Erythroblast (primary cell): ENCODE results near the gene RPL35.

ENCODE experiments used
- GATA1 ChIP-seq: IDR thresholded peaks from 2 replicates; pipeline ENCODE4 v1.6.1; 2011; ENCODE audit warnings: low read depth, mild to moderate bottlenecking, control low read depth, low read length, moderate library complexity
- POLR2A ChIP-seq: IDR thresholded peaks from 2 replicates; pipeline ENCODE4 v1.6.1; 2011; ENCODE audit warnings: mild to moderate bottlenecking, low read length

DNA sequence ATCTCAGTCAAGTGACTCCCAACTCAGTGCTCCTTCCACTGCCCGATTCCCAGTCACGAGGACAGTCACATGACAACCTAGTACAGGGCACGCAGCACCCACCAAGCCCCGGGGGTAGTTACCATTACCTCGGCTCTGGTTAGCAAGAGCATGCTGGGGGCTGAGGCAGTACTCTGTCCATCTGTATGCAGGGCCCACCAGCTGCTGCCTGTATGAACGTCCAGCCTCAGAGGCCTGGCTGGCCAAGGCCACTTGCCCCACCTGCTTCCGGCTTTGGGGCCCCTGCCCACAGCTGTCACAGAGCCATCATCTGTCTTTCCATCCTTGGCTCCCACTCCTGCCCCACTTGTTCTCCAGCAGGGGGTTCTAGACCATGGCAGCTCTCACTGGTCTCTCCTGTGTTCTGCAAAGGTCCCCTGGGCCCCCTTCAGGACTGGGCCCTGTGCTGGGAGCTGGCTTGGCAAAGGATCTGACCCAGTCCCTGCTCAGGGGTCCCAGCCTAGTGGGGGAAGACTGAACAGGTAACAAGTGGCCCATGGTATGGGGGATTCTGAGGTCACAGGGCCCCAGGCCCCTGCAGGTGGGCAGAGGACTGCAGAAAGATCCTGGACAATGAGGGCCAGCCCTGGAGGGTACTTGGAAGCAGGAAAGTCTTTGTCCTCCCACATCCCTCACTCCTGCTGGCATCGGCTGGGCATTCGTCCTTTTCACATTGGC is 3.3 kb downstream of the RPL35 start:
- TF ChIP-seq POLR2A (no peak), GATA1 (no peak)
